GM10248 (cell line): ENCODE results near the gene AHDC1.

Experiments
- CTCF ChIA-PET: fragments of 300-600 bp; sonication (Branson Sonifier 250); formaldehyde crosslinking; extraction: SDS; loops from one replicate; lab custom pipeline; 2021; ENCODE audit warnings: antibody characterized with exemption; lab: Yijun Ruan, JAX
- POLR2A ChIA-PET: fragments of 350-650 bp; sonication (Branson Sonifier 250); formaldehyde crosslinking; extraction: SDS; loops from one replicate; lab custom pipeline; 2020; ENCODE audit warnings: antibody characterized with exemption; lab: Yijun Ruan, JAX
- DNase-seq: peaks from one replicate; pipeline ENCODE4 v3.0.0; 2012; ENCODE audit errors: extremely low spot score
- TF ChIP-seq, protein P1 (sequence below): IDR thresholded peaks from 2 replicates; pipeline ENCODE4 v1.5.1; 2012; ENCODE audit warnings: mild to moderate bottlenecking, low read depth; ENCODE audit errors: extremely low read depth, missing control alignments, control extremely low read depth

Gene AHDC1

DNA sequence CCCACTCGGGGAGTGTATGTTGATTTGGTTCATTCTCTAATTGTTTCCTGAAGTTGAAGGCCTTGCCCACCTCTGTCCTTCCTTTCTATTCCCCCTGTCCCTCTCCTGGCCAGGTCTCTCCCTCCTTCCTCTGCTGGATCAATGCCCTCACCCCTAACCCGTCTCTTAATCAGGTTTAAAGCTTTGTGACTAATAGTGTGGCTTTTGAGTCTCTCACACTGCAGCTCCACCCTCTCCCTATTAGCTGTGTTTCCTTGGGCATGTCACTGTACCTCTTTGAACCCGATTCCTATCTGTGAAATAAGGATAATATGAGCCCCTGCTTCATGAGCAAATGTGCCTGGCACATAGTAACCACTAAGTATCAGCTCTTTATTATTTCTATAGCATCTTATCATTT, 20.5 kb downstream of the AHDC1 start:
- DNase-seq, result no peak
- CTCF ChIA-PET, result interaction anchor here (0.8 to 4.4 kb wide), 11 partner anchors 8 to 171 kb away, joined by 3 to 19 read pairs (median 4); no protein-coding TSS in a partner anchor
- POLR2A ChIA-PET, result no interaction called here
- TF ChIP-seq, protein P1, sequence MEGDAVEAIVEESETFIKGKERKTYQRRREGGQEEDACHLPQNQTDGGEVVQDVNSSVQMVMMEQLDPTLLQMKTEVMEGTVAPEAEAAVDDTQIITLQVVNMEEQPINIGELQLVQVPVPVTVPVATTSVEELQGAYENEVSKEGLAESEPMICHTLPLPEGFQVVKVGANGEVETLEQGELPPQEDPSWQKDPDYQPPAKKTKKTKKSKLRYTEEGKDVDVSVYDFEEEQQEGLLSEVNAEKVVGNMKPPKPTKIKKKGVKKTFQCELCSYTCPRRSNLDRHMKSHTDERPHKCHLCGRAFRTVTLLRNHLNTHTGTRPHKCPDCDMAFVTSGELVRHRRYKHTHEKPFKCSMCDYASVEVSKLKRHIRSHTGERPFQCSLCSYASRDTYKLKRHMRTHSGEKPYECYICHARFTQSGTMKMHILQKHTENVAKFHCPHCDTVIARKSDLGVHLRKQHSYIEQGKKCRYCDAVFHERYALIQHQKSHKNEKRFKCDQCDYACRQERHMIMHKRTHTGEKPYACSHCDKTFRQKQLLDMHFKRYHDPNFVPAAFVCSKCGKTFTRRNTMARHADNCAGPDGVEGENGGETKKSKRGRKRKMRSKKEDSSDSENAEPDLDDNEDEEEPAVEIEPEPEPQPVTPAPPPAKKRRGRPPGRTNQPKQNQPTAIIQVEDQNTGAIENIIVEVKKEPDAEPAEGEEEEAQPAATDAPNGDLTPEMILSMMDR, result no peak

DNA sequence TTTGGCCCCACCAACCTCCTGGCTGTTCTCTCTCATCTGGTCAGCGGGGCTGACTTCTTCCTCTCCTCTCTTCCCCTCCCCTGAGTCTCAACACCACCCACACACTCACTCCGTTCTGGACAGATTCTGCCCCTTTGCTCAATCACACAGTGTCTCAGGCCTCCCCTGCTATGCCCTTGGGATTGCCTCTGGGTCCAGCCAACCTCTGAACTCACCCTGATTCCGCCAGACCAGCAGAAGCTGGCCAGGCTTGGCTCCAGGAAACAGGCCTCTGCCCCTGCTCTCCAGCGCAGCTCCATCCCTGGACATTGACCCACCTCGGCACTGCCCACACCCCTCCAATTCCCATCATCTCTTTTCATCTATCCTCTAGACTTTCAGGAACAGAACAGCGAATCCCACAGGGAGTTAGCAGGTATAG, 22.1 kb downstream of the AHDC1 start:
- ChIA-PET CTCF (interaction anchor here (0.7 to 5.7 kb wide), 11 partner anchors 9 to 538 kb away, joined by 3 to 24 read pairs (median 4); no protein-coding TSS in a partner anchor), POLR2A (no interaction called here)
- DNase-seq, result no peak

DNA sequence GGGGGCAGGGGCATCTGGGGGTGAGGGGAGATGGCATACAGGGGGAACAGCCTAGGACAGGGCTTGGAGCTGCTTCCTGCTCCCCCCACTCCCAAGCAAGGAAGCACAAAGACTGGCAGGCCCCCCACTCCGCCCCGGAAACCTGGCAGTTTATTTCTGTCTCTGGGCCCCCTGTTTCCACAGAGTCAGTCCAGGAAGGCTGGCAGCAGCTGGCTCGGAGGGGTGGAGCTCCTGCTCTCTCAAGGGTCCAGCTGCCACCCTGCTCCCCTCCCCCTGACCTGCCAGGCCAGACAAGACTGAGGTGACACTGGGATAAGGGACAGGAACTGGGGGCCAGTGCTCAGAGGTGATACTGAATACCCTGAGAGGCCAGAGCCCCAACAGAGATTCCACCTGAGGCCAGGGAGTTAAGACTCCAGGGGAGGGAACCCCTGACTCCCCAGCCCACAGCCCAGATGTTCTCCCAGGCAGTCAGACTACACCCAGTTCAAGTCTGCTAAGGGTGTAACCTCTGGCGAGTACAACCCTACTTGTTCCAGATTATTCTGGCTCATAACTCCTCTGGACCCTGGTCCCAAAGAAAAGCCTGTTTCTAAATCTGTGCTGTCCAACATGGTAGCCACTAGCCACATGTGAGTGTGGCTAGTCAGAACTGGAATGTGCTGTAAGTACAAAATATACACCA, 26.3 kb downstream of the AHDC1 start:
- POLR2A ChIA-PET, result no interaction called here
- TF ChIP-seq, protein P1, result no peak
- CTCF ChIA-PET, result interaction anchor here (1.2 to 13.5 kb wide), 7 partner anchors 9 to 161 kb away, joined by 3 to 163 read pairs (median 3); no protein-coding TSS in a partner anchor
- no peak for DNase-seq

More for the DNA sequence above, 22.1 kb downstream of the AHDC1 start:
- TF ChIP-seq, protein P1, result no peak

DNA sequence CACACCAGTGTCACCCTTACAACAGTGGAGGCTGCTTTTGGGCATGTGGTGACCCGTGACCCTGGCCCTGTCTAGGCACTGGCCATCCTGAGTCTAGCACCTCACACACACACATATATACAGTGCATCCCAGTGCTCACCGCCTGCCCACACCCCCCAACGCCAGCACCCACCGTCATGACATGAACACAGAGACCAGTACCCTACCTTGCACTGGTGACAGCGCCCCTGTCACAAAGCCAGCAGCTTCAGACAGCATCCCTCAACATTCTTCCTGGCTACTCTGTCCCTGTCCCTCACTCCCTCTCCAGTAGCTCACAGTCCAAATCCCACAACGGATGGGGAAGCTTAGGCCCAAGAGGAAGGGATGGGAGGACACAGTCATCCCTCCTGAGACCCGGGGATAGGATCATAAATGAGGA, 27.1 kb downstream of the AHDC1 start:
- no peak for DNase-seq
- CTCF ChIA-PET, result interaction anchor here (1.2 to 13.5 kb wide), 7 partner anchors 8 to 160 kb away, joined by 3 to 163 read pairs (median 3); no protein-coding TSS in a partner anchor
- POLR2A ChIA-PET, result no interaction called here
- TF ChIP-seq, protein P1, result no peak

DNA sequence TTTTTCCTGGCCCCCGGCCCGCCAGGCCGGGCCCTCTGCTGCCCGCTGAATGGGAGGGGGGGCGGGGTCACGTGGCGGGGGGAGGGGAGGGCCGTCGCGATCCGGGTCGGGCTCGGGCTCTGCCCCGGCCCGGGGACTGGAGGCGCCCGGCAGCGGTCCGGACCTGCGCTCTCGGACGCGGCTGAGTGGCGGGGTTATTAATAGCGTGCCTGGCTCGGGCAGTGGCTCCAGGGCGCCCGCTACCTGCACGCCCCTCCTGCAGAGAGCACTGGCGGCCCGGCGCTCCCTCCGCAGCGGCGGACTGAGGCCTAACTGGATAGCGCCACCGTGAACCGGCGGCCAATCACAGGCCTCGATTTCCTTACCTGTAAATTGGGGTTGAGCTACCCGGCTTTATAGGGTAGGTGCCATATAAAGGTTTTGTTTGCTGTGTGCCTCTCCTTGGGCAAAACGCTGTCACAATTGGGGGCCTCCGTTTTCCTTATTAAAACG, 28.1 kb downstream of the AHDC1 start:
- CTCF ChIA-PET, result interaction anchor here (1.2 to 13.5 kb wide), 5 partner anchors 7 to 19 kb away, joined by 3 to 163 read pairs (median 6); no protein-coding TSS in a partner anchor
- DNase-seq, result peak; percentile 59
- POLR2A ChIA-PET, result no interaction called here
- TF ChIP-seq, protein P1, result peak; percentile 25

DNA sequence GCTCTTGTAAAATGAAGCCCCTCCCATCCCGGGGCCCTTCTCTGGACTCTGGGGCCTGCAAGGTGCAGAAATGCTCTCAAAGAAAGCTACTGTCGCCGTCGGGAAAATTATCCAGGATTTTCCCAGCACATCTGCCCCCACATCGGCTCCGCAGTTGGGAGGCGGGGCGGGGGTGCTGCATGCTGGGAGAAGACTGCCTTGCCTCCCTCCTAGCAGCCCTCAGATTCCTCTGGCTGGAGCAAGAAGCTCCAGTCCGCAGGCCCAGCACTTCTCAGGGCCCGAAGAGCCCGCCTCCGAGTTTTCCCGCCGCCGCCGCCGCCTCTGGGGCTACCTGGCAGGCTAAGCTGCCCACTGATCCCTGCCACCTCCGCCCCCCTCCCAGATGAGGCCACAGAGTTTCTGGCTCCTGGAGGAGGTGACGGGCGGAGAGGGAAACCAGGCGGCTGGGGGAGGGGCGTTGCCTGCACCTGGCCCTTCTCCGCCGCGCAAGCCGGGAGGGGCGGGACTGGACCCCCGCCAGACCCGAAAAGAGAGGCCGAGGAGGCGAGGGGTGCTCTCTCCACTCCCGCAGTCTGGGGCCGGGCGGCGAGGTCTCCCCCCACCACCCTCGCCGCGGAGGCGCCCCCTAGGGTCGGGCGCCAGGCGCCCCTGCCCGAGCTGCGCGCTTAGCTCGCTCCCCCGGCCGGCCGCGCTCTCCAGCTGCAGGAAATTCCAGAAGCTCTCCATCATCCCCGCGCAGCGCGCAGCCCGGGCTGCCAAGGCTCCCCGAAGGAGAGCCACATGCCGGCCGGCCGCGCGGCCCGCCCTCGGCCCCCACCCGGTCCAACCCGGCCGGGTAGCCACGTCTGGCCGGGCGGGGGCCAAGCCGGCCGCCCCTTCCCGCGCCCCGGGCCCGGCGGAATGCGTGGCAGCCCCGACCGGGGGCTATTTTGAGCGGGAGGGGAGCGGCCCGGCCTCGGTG, 28.8 kb downstream of the AHDC1 start:
- ChIA-PET POLR2A (no interaction called here), CTCF (interaction anchor here (1.1 to 13.5 kb wide), 3 partner anchors 9 to 18 kb away, joined by 3 to 163 read pairs (median 4); no protein-coding TSS in a partner anchor)
- DNase-seq, result no peak
- TF ChIP-seq, protein P1, result no peak
